Measurements from ENCODE around the gene OR13F1. TPM values are rescaled to one million over a fixed set of nuclear protein-coding genes. Genes with fewer than 3 reads are reported as not detected.

OR13F1 gene, protein sequence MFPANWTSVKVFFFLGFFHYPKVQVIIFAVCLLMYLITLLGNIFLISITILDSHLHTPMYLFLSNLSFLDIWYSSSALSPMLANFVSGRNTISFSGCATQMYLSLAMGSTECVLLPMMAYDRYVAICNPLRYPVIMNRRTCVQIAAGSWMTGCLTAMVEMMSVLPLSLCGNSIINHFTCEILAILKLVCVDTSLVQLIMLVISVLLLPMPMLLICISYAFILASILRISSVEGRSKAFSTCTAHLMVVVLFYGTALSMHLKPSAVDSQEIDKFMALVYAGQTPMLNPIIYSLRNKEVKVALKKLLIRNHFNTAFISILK
- not detected in 2 replicates for total RNA-seq

DNA sequence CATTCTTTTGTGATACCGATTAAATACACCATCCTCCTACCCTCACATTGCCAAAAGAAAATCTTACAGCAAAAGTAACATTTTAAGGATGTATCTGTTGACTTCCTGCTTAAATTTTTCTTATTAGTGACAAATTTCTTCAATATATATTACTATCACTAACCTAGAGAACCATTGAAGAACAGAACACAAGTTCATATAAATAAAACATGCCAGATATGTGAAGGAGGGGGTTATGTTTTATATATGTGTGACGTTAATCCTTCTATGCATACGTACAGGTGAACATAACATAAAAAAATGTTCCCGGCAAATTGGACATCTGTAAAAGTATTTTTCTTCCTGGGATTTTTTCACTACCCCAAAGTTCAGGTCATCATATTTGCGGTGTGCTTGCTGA is at the start of gene OR13F1:
Gene OR13F1, plus strand, starts transcription at position 301 of the 400 bp plus-strand sequence. Its CDS starts 0 bp downstream, at position 301.

DNA sequence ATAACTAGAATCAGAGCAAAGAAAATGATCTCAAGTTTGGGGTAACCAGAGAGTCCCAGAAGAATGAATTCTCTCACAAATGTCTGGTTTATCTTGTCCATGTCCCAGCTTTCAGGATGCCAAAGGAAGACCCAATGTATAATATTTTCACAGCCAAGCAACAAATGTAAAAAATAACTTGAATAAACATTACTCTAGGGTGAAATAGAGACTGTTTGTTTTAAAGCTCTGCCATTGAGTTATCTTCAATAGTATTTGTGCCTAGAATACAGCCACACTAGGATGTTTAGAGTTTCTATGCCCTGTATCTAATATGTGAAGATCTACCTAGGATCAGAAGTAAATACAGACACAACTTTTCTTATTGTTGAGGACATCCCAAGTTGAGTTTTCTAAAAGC is 23.0 kb downstream of the OR13F1 start, which contains the start of gene OR13C4:
Gene OR13C4, minus strand, starts transcription at position 101 of the 400 bp plus-strand sequence. Its CDS starts 0 bp downstream, at position 101.

GRCh38 chr9:104536756-104537155 is 32.7 kb downstream of the OR13F1 start, which contains the start of gene OR13C3:
Gene OR13C3, minus strand, starts transcription at chr9:104536856. Its CDS starts 133 bp downstream, at chr9:104536723.

Other genes with a start within 250 kb of the OR13F1 start
- gene OR13C4, start 22.9 kb downstream of the OR13F1 start, total RNA-seq = not detected in 2 replicates
- not detected in 2 replicates for gene OR13C3, start 32.6 kb downstream of the OR13F1 start, total RNA-seq
- not detected in 2 replicates for gene OR13C8, start 64.9 kb downstream of the OR13F1 start, total RNA-seq
- not detected in 2 replicates for gene OR13C5, start 95.2 kb downstream of the OR13F1 start, total RNA-seq
- gene OR13C2, start 101.4 kb downstream of the OR13F1 start, total RNA-seq = not detected in 2 replicates
- gene OR13C9, start 113.9 kb downstream of the OR13F1 start, total RNA-seq = not detected in 2 replicates
- not detected in 2 replicates for gene OR13D1, start 190.3 kb downstream of the OR13F1 start, total RNA-seq
- 29.8 and 46.9 TPM in 2 replicates for gene NIPSNAP3A, start 243.4 kb downstream of the OR13F1 start, total RNA-seq

Measured in hair follicular keratinocyte (primary cell).